GM20000 (cell line): Measurements from ENCODE around the gene OBSCN.

ENCODE experiments used
- DNase-seq: peaks from one replicate; pipeline ENCODE4 v3.0.0; 2012; ENCODE audit warnings: low spot score
- TF ChIP-seq, protein P1 (sequence below): IDR thresholded peaks from 2 replicates; pipeline ENCODE4 v1.5.1; 2012; ENCODE audit warnings: mild to moderate bottlenecking, control low read depth; ENCODE audit errors: extremely low read depth, missing control alignments

OBSCN gene

DNA sequence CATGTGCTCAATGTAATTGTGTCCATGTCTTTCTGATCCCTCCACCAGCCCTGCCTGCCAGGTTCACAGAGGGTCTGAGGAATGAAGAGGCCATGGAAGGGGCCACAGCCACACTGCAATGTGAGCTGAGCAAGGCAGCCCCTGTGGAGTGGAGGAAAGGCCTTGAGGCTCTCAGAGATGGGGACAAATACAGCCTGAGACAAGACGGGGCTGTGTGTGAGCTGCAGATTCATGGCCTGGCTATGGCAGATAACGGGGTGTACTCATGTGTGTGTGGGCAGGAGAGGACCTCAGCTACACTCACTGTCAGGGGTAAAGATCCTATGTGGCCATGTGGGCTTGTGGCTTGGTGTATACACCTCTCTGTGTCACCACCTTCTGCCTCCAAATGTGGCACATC is 91.4 kb downstream of the OBSCN start:
- TF ChIP-seq, protein P1, sequence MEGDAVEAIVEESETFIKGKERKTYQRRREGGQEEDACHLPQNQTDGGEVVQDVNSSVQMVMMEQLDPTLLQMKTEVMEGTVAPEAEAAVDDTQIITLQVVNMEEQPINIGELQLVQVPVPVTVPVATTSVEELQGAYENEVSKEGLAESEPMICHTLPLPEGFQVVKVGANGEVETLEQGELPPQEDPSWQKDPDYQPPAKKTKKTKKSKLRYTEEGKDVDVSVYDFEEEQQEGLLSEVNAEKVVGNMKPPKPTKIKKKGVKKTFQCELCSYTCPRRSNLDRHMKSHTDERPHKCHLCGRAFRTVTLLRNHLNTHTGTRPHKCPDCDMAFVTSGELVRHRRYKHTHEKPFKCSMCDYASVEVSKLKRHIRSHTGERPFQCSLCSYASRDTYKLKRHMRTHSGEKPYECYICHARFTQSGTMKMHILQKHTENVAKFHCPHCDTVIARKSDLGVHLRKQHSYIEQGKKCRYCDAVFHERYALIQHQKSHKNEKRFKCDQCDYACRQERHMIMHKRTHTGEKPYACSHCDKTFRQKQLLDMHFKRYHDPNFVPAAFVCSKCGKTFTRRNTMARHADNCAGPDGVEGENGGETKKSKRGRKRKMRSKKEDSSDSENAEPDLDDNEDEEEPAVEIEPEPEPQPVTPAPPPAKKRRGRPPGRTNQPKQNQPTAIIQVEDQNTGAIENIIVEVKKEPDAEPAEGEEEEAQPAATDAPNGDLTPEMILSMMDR = no peak
- DNase-seq = no peak

DNA sequence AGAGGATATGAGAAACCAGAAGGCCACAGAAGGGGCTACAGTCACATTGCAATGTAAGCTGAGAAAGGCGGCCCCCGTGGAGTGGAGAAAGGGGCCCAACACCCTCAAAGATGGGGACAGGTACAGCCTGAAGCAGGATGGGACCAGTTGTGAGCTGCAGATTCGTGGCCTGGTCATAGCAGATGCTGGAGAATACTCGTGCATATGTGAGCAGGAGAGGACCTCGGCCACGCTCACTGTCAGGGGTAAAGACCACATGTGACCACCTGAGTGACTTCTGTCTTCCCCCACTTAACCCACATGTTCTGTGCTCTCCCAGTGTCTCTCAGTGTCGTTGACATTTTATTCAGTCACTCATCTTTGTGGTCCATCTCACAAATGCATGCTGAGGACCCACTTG is 92.1 kb downstream of the OBSCN start:
- no peak for DNase-seq
- TF ChIP-seq, protein P1 = no peak

DNA sequence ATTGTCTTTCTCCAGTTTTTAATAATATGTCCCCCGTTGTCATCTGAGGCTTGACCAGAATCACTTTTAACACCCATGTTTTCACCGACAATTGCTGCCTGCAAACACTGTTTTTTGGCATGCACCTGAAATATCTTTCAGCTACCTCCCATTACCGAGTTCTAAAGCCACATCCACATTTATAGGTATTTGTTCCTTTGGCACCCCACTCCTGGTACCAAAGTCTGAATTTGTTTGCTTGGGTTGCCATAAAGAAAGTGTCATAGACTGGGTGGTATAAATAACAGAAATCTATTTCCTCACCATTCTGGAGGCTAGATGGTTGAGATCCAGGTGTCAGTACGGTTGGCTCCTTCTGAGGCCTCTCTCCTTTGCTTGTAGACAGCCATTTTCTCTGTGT is 94.2 kb downstream of the OBSCN start:
- TF ChIP-seq, protein P1 = no peak

DNA sequence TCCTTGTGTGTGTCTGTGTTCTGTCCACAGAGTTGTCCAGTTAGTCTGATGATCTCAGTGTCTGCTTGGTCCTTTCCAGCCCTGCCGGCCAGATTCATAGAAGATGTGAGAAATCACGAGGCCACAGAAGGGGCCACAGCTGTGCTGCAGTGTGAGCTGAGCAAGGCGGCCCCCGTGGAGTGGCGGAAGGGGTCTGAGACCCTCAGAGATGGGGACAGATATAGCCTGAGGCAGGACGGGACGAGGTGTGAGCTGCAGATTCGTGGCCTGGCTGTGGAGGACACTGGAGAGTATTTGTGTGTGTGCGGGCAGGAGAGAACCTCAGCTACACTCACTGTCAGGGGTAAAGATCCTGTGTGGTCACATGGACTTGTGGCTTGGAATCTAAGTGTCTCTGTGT is 95.8 kb downstream of the OBSCN start:
- no peak for DNase-seq
- TF ChIP-seq, protein P1 = no peak

More for the DNA sequence above, 94.2 kb downstream of the OBSCN start:
- DNase-seq = no peak

DNA sequence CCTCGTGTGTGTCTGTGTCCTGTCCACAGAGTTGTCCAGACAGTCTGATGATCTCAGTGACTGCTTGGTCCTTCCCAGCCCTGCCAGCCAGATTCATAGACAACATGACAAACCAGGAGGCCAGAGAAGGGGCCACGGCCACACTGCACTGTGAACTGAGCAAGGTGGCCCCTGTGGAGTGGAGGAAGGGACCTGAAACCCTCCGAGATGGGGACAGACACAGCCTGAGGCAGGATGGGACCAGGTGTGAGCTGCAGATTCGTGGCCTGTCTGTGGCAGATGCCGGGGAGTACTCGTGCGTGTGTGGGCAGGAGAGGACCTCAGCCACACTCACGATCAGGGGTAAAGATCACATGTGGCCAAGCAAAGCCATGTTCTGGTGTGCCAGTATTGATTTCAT is 96.4 kb downstream of the OBSCN start:
- DNase-seq = no peak
- TF ChIP-seq, protein P1 = no peak

DNA sequence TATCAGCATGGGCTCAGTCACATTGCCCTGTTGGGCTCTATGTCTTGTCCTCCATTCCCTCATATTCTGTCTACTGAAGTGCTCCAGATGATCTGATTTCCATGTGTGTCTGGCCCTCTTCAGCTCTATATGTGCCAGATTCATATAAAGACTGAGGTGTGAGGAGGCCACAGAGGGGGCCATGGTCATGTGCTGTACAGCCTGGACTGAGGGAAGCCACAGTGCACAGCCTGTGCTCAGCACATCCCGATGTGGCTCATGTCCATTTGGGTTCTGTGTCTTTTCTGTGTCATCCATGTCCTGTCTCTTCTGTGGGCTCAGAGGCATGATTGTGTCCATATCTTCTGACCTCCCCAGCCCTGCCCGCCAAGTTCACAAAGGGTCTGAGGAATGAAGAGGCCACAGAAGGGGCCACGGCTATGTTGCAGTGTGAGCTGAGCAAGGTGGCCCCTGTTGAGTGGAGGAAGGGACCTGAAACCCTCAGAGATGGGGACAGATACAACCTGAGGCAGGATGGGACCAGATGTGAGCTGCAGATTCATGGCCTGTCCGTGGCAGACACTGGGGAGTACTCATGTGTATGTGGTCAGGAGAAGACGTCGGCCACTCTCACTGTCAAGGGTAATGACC is 97.0 kb downstream of the OBSCN start:
- no peak for DNase-seq
- TF ChIP-seq, protein P1 = no peak

DNA sequence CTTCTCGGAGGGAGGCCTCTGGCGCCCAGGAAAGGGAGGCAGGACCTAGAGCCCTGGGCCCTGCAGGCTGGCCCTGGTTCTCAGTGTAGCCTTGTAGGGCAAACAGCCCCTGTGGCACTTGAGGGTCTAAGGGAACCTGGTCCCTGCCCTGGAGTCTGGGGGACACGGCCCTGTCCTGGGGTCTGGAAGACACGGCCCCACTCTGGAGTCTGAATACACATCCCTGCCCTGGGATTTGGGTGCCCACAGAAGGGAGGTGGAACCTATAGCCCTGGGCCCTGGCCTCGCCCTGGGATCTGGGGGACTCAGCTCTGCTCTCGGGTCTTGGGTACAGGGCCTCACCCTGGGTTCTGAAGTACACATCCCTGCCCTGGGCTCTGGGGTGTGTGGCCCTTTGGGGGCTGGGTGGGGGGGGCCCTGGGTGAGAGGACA is 97.9 kb downstream of the OBSCN start:
- TF ChIP-seq, protein P1 = no peak
- no peak for DNase-seq
